ENCODE measurements around the gene FEM1C.

FEM1C gene

DNA sequence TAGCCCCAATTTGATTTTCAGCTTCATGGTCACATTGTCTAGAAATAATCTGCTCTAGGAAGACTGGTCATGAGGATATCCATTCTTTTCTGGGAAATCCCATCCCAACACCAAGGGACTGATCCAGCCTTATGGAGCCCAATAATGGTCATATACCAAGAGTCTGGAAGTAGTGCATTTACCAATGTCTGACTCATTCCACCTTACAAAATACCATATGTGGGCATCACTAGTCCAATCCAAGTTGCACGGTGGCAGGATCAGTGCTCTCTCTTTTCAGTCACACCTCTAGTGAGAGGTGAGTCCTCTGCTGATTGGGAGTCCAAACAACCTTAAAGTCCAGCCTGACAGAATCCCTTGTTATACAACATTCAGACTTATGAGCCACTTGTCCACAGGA, 73.7 kb downstream of the FEM1C start:
- H3K27ac ChIP-seq: no peak overlapping the region
- H3K4me1 ChIP-seq: peaks cover 0 to 8% (median 0%) of the 10 kb centered on the region in 4 donors
- H3K27me3 ChIP-seq: no peaks in the 10 kb centered on the region
- H3K36me3 ChIP-seq: no peaks in the 10 kb centered on the region
- intact Hi-C loops (cut with DNase I; ENCODE audit: low total_unique reads): no loop called here
- TF ChIP-seq CTCF (IDR thresholded peaks at IDR 0.05): no peak
- H3K9me3 ChIP-seq: no peaks in the 10 kb centered on the region
- no peak overlapping the region for H3K4me3 ChIP-seq
- no peak for DNase-seq

Data from tibial artery (tissue), 4 donors.